GM18870 (cell line): ENCODE results near the gene NUP153.
A peak's percentile ranks its signal among the peaks of the same experiment; 100 is the strongest.
"Not testable (repeated sequence)": the region's sequence is repeated elsewhere in the genome, so short reads cannot be mapped to it uniquely, and the experiment has no call there.

Experiments used
- ATAC-seq: cut with Tn5 transposase; IDR thresholded peaks from one replicate; pipeline ENCODE4 v1.9.1; 2021; ENCODE audit warnings: moderate library complexity; ENCODE audit not compliant: unreplicated experiment

The NUP153 gene

DNA sequence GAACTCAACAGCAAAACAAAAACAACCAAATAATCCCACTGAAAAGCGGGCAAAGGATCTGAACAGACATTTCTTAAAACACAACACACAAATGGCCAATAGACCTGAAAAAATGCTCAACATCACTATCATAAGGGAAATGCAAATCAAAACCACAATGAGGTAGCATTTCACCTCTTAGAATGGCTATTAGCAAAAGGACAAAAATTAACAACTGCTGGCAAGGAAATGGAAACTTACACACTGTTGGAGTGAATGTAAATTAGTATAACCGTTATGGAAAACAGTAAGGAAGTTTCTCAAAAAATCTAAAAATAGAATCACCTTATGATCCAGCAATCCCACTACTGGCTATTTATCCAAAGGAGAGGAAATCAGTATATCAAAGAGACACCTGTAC lies 85.7 kb downstream of the NUP153 start:
- ATAC-seq, result peak; percentile 80

DNA sequence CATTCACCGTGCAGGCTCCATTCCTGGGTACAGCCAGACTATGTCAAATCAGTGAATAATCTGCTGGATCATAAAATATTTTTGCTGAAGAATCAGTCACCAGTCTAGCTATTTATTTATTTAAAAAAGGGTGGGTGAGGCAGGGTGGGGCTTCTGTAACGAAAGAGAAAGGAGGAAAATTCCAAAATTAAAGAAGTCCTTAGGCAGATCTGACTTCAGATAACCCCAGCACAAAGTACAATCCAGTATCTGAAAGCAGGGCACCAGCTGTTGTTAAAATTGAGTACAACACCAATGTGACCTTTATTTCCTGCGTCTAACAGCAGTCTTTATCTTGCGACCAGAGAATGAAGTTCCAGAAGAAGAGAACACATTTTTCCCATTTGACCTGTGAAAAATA lies 90.9 kb downstream of the NUP153 start:
- no peak for ATAC-seq

DNA sequence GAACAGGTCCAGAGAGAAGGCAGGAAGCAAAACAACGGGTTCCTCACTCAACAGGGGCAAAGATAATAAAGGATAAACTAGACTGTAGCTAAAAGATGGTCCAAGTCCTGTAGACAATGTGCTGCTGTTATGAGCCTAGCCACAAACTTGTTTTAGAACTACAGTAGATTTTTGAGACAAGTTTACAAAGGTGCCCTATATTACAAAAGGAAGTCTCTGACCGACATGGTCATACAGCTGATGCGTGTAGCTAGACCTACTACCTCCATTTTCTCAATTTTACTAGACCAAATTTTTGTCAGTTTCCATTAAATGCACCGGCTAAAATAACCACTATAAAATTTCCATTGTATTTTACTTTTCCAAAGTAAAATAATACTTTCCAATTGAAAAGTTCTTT lies 94.7 kb downstream of the NUP153 start:
- ATAC-seq, result no peak

DNA sequence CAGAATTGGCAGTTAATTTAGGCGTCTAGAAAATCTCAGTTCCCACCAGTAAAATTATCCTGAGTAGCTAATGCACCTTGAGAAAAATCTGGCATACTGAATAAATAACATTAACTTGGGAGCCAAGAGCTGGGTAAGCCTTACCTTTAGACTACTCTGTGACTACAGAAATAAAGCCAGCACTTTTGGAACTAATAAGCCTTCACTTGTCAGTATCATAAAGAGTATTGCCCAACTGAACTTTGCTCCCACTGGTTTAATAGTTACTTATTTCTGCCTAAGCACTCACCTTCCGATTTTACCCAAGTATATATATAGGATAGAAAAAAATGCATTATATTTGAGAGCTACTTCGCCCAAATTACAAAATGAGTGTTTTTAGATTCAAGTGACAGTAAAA lies 95.9 kb downstream of the NUP153 start:
- no peak for ATAC-seq

DNA sequence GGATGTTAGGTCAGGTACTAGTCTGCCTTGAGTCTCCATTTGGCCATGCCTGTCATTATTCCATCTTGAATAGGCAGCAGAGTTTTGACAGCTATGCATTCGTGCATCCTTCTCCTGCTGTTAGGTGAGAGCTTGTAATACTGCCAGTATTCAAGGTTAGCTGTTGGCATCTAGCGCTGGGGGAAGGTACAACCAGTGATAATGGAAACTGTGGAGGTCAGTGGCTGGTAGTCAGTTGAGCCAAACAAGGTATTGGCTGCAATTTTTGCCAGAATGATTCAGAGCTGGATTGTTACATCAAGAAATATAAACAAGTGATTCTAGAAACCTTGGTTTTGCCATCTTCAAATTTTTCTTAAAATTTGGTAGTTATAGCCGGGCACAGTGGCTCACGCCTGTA lies 100.1 kb downstream of the NUP153 start:
- ATAC-seq, result no peak

DNA sequence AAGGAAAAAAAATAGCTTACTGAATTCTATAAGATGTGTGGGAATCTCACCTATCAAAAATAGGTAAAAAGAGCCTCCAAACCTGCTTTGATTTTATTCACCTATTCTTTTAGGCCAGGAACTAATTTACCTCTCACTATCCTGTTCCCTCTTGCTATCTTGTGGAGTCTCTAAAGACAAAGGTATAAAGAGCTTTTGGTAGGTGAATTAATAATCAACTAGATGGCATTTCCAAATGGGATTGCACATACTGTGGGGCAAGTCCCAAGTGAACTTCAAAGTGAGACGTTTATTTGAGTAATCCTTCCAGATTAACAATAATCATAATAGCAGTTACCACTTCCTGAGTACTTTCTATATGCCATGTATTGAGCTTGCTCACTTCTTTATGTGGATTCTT lies 103.8 kb downstream of the NUP153 start:
- no peak for ATAC-seq

DNA sequence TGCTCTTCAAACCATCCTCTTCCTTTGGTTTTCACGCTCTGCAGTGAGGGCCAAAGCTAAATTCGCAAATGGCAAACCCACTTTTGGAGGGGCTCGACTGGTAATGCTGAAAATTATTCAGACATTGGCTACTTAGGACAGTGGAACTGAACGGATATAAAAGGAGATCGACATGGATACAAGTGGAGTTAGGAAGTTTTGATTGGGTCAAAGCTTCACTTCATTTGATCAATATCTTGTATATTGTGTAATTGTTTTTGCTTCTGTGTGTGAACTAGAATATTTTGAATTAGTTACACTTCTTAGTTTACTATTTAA lies 105.4 kb downstream of the NUP153 start:
- ATAC-seq, result no peak

DNA sequence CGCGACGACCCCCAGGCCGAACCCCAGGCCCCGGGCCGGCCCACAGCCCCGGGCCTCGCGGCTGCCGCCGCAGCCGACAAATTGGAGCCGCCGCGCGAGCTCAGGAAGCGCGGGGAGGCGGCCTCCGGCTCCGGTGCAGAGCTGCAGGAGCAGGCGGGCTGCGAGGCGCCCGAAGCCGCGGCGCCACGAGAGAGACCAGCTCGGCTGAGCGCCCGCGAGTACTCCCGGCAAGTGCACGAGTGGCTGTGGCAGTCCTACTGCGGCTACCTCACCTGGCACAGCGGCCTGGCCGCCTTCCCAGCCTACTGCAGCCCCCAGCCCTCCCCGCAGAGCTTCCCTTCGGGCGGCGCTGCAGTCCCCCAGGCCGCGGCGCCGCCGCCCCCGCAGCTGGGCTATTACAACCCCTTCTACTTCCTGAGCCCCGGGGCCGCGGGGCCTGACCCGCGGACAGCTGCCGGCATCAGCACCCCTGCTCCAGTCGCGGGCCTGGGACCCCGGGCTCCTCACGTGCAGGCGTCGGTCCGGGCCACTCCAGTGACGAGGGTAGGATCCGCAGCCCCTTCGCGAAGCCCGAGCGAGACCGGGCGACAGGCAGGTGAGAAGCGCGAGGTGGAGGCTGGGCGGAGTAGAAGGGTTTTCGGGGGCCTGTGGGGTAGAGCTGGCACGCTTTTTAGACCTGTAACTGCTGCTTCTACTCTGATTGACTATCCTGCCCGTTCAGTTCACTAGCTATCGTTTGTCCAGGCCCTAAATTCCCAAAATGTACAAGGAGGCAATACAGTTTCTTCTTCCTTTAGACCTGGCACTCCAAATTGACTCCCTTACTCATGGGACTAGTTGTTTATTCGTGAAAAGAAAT lies 106.0 kb downstream of the NUP153 start:
- peak; percentile 45 for ATAC-seq

DNA sequence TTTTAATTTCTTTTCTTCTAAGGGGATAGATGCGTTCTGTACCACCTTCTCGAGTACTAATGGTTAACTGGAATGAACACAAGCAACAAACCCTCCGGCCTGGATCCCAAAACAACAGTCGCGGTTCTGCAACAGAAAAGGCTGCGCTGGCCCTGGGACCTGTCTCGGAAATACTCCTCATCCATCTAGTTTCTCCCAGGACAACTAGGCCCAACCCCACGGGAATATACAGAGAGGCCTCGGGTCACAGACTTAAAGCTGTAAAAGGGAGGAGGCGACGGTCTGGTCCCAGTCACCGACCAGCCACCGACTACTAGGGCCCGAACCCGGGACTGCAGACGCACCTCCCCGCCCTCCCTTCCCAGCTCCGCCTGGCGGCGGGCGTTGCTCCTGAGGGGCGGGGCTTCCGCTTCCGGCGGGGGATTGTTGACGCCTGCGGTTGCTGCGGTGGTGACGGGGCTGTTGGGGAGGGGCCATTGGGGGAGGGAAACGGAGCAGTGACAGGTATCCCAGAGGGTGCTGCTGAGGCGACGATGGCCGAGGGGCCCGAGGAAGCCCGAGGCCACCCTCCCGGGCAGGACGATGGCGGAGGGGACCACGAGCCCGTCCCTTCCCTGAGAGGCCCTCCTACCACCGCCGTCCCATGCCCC lies 106.7 kb downstream of the NUP153 start, which contains the start of gene FAM8A1:
FAM8A1 (plus strand) TSS at position 426 of the 650 bp plus-strand sequence; CDS start at position 534, 108 bp downstream.
- peak; percentile 68 for ATAC-seq

DNA sequence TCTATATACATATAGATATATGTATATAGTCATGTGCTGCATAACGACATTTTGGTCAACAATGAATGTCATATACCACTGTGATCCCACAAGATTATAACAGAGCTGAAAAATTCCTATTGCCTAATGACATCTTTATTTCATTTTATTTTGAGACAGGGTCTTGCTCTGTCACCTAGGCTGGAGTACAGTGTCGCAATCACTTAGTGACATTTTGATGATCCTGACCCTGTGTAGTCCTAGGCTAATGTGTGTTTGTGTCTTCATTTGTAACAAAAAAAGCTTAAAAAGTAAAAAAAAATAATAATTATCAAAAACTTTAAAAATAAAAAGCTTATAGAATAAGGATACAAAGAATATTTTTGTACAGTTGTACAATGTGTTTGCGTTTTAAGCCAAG lies 110.6 kb downstream of the NUP153 start:
- no peak for ATAC-seq

DNA sequence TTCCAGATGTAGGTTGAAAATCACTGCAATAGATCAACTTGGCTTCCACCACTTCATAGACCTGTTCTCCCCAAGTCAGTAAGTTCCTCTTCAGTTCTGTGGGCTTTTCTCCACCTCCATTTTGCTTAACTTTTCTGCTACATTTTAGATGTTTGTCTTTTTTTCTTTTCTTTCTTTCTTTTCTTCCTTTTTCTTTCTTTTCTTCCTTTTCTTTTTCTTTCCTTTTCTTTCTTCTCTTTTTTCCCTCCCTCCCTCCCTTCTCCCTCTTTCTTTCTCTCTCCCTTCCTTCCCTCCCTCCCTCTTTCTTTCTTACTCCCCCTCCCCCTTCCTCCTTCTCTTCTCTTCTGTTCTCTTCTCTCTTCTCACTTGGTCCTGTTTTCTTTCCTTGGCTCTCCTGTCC lies 113.5 kb downstream of the NUP153 start:
- ATAC-seq, result no peak

DNA sequence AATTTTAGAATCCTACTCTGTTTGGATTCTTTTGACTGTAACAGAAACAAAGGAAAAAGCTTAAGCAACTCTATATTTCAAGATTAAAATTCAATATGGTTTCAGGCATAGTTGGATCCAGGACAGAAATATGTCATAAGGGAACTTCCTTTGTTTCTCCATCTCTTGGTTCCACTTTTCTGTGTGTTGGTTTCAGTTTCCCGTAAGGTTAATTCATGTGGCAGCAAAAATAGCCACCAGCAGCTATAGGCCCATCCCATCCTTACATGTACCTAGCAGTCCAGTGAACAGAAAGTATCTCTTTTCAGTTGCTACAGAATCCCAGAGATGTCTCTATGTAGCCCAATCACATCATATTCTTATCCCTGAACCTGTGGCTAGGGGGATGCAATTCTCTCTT lies 115.4 kb downstream of the NUP153 start:
- ATAC-seq, result no peak

DNA sequence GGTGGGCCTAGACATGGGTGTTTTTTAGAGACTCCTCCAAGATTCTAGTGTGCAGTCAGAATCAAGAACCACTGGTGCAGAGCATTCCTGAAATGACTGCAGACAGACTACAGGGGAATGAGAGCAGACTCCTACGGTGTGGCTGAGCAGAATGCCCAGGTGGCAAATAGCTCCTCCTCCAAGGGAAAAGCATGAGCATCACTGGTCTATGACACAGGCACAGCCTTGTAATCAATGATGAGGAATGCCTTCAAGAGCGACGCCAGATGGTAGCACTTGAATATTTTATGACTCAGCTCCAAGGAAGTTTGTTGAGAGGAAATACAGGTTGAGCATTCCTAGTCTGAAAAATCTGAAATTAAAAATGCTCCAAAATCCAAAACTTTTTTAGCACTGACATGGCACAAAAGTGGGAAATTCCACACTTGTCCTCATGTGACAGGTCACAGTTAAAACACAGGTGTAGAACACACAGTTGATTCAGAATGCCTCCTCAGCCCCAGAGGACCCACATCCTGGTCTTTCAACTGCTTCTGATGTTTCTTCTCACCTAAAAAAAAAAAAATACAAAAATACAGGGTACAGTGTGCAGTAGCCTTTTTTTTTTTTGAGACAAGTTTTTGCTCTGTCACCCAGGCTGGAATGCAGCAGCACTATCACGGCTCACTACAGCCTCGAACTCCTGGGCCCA lies 117.2 kb downstream of the NUP153 start:
- no peak for ATAC-seq

DNA sequence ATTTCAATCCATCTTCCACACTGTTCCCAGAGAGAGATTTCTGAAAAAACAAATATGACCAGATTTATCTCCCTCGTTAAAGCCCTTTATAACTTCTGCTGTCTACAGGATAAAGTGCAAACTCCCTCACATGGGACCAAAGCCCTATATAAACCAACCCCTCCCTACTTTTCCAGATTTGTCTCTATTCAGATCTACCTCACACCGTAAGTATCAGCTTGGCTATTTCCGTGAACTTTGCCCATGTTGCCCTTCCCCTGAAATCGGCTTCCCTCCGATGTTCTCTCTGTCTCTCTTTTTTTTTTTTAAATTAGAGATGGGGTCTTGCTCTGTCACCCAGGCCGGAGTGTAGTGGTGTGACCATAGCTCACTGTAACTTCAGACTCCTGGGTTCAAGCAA lies 118.7 kb downstream of the NUP153 start:
- no peak for ATAC-seq

DNA sequence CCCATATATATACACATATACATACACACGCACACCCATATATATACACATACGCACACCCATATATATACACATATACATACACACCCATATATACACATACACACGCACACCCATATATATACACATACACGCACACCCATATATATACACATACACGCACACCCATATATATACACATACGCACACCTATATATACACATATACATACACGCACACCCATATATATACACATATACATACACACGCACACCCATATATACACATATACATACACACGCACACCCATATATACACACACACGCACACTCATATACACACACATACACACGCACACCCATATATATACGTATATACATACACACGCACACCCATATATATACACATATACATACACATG lies 120.1 kb downstream of the NUP153 start:
- not testable (repeated sequence) for ATAC-seq

DNA sequence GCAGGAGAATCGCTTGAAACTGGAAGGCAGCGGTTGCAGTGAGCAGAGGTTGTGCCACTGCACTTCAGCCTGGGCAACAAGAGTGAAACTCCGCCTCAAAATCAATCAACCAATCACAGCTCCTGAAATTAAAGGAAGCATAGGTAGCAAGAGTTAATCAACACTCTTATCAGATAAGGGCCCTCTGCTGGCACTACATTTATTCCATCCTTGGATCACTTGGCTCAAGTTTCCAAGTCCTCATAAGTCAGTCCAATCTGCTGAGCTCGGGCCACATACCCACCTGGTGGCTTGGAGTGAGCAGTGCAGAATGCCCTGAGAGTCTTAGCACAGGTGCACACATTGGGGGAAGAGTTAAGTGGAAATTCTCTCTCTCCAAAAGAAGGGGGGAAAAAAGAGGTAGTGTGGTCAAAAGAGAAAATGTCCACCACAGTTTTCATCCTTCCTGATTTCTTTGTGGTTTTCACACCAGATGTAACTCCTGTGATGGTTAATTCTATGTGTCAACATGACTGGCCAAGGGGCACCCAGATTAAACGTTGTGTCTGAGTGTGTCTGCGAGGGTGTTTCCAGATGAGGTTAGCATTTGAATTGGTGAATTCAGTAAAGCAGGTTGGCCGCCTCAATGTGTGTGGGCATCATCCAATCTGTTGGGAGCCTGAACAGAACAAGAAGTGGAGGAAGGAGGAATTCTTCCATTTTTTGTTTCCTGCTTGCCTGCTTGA lies 120.8 kb downstream of the NUP153 start:
- ATAC-seq, result no peak

DNA sequence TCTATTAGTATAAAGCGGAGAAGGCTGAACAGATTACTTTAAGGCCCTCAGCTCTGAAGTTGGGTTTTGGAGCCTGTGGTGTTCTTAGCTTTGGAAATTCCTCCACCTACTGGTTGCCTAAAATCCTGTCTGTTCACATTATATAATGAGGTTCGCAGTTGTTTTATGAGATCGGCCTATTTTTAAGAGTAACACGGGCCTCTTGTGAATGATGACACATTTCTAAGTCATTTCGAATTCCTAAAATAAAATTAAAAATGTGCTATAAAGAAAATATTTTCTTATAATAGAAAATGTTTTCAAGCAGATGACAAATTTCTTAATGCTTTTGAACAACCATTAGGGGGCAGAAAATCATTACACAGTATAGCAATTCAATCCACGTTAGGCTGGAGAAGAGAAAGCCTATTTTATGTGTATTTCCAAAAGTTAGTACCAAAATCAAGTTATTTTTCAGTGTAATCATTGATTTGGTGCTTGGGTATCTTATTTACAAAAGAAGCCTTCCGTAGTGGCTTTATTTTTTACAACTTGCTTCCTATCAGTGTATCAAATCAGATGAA lies 122.4 kb downstream of the NUP153 start:
- no peak for ATAC-seq

DNA sequence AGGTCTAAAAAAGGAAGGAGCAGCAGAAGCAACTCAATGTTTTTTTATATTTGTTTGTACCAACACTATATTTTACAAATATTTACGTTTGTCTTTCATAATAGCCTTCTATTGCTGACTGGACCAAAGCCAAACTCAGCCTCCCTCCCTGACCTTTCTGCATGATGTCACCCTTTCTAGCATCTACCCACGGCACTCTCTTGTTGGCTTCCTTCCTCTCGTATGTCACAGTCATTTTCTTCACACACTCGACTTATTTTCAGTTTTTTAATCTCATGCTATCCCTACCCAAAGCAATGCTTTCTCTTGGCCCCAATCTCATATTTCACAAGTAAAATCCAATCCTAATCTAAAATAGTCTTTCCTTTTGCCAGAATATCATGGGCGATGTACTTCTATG lies 122.9 kb downstream of the NUP153 start:
- no peak for ATAC-seq

DNA sequence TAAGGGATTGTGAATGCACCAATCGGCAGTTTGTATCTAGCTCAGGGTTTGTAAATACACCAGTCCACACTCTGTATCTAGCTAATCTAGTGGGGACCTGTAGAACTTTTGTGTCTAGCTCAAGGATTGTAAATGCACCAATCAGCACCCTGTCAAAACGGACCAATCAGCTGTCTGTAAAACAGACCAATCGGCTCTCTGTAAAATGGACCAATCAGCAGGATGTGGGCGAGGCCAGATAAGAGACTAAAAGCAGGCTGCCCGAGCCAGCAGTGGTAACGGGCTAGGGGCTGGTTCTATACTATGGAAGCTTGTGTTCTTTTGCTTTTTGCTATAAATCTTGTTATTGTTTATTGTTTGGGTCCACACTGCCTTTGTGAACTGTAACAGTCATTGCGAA lies 125.4 kb downstream of the NUP153 start:
- ATAC-seq, result not testable (repeated sequence)

DNA sequence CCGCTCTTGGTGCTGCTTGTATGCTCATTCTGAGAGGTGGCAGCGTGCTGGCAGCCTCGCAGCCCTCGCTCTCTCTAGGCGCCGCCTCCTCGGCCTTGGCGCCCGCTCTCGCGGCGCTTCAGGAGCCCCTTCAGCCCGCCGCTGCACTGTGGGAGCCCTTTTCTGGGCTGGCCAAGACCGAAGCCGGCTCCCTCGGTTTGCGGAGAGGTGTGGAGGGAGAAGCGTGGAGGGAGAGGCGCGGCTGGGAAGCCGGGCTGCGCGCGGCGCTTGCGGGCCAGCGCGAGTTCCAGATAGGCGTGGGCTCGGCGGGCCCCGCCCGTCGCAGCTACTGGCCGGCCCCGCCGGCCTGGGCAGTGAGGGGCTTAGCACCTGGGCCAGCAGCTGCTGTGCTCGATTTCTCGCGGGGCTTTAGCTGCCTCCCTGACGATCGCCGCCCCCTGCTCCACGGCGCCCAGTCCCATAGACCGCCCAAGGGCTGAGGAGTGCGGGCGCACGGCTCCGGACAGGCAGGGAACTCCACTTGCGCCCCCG lies 126.1 kb downstream of the NUP153 start:
- no peak for ATAC-seq

DNA sequence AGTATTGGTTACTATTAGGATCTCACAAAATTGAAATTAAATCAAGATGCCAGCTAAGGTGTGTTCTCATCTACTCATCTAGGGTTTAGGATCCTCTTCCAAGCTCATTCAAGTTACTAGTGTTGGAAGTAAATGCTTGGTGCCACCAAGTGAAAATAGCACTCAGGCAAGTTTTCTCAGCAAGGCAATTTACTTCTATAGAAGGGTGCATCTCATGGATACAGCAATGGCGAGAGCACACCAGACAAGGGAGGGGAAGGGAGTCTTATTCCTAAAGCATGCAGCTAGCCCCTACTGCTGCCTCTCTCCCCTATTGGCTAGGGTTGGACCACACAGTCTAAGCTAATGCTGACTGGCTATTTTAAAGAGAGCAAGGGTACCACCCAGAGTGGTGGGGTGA lies 129.7 kb downstream of the NUP153 start:
- no peak for ATAC-seq
